HG03565 (cell line): ENCODE results near the gene FBXO22.

Experiments
- ATAC-seq: cut with Tn5 transposase; IDR thresholded peaks from one replicate; pipeline ENCODE4 v1.9.1; 2021; ENCODE audit warnings: mild to moderate bottlenecking, moderate library complexity; ENCODE audit not compliant: unreplicated experiment

The FBXO22 gene

DNA sequence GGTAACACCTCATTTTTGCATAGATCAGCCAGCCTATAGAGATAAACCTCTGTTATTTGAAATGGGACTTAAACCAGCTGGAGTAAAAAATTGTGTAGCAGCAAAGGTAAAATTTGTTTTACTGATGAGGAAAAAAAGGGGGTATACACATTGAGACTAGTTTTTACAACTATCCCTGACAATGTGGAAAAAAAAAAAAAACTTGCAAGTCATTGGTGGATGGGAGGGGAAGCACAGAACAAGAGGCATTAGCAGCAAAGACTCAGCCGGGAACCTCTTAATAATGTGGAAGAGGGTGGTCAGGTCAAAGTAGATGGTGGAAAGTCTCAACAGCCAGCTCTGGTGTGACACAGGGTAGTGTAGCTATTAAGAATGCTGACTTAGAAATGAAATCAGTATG is 14.5 kb downstream of the FBXO22 start:
- ATAC-seq: no peak

DNA sequence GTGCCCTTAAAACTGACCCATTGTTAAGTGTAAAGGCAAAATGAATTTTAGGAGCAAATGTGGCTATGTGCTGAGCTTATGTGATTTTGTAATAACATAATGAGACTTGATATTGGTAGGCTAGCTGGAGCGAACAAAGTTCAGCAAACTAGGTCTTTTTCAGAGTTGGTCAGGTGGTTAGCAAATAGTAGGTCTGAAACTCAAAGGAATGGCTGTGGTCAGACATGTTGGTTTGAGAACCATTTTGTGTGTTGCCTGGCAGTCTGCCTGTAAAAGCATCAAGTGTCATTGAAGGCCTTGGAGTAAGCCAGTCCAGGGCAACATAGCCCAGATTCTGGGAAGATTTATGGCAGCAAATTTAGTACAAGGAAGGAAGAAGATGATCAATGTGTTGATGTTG is 16.4 kb downstream of the FBXO22 start:
- ATAC-seq: no peak

- no peak for ATAC-seq
Measured at GRCh38 chr15:75921732-75922703, 18.3 kb downstream of the FBXO22 start.

DNA sequence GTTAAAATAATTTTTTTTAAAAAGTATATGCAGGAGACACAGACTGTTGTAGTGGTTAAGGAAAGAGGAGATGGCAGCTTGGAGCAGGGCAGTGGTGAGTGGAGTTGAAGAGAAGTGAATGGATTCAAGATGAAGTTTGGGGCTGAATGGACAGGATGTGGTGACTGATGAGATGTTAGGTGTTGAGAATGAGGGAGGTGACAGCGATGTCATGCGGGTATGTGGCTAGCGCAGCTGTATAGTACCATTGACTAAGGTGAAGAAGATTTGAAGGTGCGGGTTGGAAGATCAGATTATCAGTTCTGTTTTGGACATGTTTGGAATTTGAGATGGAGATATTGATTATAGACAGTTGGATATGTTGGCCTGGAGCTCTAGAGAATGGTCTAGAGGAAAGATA is 20.1 kb downstream of the FBXO22 start:
- ATAC-seq: no peak

GRCh38 chr15:75924576-75924975 is 20.9 kb downstream of the FBXO22 start:
- ATAC-seq: no peak

GRCh38 chr15:75925440-75925839 is 21.8 kb downstream of the FBXO22 start:
- no peak for ATAC-seq

DNA sequence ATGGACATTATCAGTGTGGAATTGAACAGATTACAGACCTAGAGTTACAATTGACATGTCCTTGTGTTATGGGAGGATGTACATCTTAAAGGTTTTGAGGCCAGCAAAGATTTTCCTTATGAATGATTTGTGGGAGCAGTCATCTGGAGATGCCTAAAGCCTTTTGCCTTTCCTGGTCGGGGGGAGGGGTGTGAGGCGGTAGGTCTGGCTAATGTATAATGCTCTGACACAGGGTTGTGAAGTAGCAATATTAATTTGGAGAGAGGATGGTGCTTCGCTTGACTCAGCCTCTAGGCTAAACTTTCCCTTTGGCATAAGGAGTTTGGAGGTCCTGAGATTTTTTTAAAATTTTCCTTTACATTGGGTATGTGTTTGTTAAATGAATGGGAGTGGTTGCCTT is 23.3 kb downstream of the FBXO22 start:
- no peak for ATAC-seq

DNA sequence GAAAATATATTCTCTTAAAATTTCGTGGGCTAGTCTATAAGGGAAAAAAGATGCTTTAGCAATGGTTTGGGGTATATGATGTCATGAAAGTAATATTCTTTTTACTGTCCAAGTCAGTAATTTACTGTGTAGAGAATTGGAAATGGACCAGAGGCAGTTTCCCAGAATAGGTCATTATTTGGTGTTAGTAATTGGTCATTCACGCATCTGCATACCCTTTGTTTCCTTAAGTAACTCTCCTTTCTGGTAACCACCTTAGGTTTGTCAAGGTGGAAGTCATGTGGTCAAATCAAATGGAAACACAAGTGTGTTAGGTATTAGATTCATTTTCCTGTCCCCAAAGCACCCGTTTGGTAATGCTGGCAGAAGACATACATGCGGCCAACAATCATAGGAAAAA is 23.9 kb downstream of the FBXO22 start:
- ATAC-seq: no peak

DNA sequence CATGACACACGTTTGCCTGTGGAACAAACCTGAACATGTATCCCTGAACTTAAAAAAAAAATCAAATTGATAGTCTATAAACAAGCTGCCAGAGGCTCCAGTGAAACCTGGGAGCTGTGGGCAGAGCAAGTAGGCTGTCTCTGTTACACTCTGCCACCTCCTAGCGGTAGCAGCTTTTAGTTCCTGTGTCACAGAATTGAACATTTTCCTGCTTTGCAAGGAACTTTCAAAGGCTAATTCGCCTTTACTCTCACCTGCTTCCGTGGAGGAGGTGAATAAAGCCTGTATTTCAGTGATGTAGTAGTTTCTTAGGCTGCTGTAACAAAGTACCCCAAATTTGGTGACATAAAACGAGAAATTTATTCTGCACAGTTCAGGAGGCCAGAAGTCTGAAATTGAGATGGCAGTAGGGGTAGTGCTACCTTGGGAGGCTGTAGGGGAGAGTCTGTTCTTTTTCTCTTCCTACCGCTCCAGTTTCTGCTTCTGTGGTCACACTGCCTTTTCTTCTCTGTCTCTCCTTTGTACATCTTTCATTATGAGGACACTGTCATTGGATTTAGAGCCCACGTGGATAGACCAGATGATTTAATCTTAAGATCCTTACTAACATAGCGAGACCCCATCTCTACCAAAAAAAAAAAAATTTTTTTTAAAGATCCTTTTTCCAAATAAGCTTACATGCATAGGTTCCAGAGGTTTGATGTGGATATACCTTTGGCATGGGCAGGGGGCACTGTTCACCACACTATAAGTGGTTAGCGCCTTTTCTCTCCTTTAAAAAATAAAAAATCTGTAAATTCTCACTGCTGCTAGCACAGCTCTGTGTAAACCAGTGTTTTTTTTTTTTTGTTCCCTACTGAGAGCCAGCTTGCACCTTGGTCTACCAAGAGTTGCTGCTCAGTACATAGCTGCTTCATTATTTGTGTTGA is 25.3 kb downstream of the FBXO22 start:
- no peak for ATAC-seq

- no peak for ATAC-seq
Measured at GRCh38 chr15:75929799-75930565, 26.3 kb downstream of the FBXO22 start.

DNA sequence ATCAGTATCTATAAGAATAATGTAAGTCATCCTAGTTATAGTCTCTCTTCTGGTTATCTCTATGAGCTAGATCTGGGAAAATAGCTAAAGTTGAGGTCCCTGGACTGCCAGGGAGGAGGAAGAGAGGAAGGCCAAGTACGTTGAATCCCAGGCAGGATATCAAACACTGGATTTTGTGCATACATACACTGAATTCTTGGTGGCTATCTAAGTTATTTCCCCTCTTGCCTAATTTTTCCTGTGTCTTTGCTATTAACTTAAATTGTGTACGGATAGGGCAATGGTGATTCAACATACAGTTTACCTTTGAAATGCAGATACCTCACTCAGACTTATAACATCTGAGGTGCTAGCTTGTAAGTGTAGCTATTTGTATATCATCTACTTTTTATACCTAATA is 27.2 kb downstream of the FBXO22 start:
- no peak for ATAC-seq

- ATAC-seq: no peak
Measured at GRCh38 chr15:75942464-75942863, 38.8 kb downstream of the FBXO22 start.

- ATAC-seq: no peak
Measured at GRCh38 chr15:75943246-75943645, 39.6 kb downstream of the FBXO22 start.

DNA sequence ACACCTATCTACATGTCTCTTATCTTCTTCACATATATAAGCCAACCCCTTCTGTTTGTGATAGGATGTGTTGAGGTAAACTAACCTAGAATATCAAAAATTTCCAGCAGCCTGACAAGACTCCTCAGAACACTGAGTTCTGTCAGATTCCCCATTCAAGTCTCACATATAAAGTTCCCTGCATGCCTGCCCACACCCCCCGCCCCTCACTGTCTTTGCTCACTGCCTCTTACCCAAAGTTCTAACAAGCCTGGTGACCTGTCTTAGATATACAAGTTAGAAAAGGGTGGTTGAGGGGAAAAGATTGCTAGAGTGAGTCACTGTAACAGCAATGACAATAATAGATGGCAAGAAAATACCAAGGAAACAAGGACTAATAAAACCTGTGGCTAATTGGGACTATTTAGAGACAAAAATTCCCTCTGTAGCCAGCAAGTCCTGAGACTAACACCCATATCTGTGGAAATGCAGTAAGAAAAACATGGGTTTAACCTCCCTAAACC is 40.1 kb downstream of the FBXO22 start:
- no peak for ATAC-seq

- no peak for ATAC-seq
Measured at GRCh38 chr15:75945953-75946352, 42.3 kb downstream of the FBXO22 start.

DNA sequence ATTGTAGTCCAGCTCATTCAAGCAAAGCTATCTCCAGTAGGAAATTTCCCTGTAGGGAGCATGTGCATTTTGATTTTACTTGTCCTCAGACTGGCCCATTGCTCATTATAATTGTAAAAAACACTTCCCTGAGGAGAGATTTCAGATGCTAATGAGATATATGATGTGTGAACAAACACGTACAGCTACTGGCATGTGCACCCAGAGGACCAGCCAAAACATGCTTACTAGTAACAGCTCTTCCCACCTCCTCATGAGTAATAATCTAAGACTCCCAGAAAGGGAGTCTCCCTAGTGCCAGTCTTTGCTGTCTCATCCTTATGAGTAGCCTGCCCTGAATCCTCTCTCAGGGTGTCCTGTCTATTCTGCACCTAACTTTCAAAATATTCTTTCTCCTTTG is 43.4 kb downstream of the FBXO22 start:
- no peak for ATAC-seq

DNA sequence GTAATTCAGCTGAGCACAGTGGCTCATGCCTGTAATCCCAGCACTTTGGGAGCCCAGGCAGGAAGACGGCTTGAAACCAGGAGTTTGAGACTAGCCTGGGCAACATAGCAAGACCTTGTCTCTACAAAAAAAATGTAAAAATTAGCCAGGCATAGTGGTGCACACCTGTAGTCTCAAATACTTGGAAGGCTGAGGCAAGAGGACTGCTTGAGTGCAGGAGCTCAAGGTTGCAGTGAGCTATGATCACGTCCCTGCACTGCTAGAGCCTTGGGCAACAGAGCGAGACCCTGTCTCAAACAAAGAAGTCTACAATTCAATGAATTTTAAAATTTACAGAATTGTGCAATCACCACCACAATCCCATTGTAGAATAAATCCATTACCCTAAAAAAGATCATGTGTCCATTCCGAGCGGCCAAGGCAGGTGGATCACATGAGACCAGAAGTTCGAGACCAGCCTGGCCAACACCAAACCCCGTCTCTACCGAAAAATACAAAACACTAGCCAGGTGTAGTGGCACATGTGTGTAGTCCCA is 45.2 kb downstream of the FBXO22 start:
- no peak for ATAC-seq

- no peak for ATAC-seq
Measured at GRCh38 chr15:75952525-75952924, 48.8 kb downstream of the FBXO22 start.

- ATAC-seq: no peak
Measured at GRCh38 chr15:75955720-75956119, 52.0 kb downstream of the FBXO22 start.

GRCh38 chr15:75961331-75961730 is 57.7 kb downstream of the FBXO22 start:
- ATAC-seq: no peak
